Measurements from ENCODE around the gene PSEN1. TPM values are rescaled to one million over a fixed set of nuclear protein-coding genes. Genes with fewer than 3 reads are reported as not detected.
A peak's percentile ranks its signal among the peaks of the same experiment; 100 is the strongest.

The PSEN1 gene
- total RNA-seq, 1 experiment from 2014 or later, result 49.9 TPM

DNA sequence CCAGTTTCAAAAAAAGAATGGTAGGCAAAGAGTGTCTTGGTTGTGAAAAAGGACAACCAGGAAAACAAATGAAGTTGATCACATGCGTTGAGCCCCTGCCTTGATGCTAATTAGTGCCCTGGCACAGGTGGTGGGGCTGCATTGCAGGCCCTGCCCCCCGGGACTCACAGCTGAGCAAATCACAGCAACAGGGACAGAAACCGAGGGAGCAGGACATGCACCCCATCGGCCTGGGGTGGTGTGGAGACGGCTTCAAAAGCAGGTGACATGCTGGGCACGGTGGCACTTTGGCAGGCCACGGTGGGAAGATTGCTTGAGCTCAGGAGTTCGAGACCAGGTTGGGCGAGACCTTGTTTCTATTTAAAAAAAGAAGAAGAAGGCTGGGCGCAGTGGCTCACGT, 99.8 kb downstream of the PSEN1 start:
- no peak overlapping the region for H2AK5ac ChIP-seq (ENCODE audit: insufficient read length, low read length)
- no peak overlapping the region for H2BK120ac ChIP-seq (ENCODE audit: low read depth, low read length, poor library complexity, severe bottlenecking)
- H2BK5ac ChIP-seq (ENCODE audit: insufficient read length, low read length), result no peak overlapping the region
- Mint-ChIP-seq H3K9me3 (no peaks in the 10 kb centered on the region; a peak in 1 of 5 replicates), H3K36me3 (ENCODE audit: insufficient read depth in 1 of 3, low read depth in 3 of 3) (peaks cover 0 to 3% (median 0%) of the 10 kb centered on the region in 3 experiments; a peak in 1 of 7 replicates), H3K27me3 (ENCODE audit: low read depth) (peaks cover 65% of the 10 kb centered on the region), H3K4me3 (peak overlapping the region; percentile 57 to 85), H3K4me1 (peaks cover 62 to 71% of the 10 kb centered on the region in 2 experiments), H3K27ac (peak overlapping the region in 1 of 3 experiments; percentile 29; a peak in 4 of 7 replicates)
- H3K56ac ChIP-seq (ENCODE audit: insufficient read length, low read depth, low read length), result no peak overlapping the region
- peak overlapping the region; percentile 50 for H3K4me2 ChIP-seq (ENCODE audit: insufficient read depth, insufficient read length, low read length)
- H3K79me1 ChIP-seq (ENCODE audit: insufficient read depth, low read depth, low read length, poor library complexity, severe bottlenecking), result no peaks in the 10 kb centered on the region
- peaks cover 22% of the 10 kb centered on the region for H3K27me3 ChIP-seq (ENCODE audit: insufficient read depth, low read length)
- H3K23ac ChIP-seq (ENCODE audit: insufficient read length, low read depth, low read length), result no peak overlapping the region
- no peak overlapping the region for H4K8ac ChIP-seq (replicated peaks; ENCODE audit: insufficient read length, low read depth, low read length)
- 0 out of 2 replicates have a peak overlapping the region, but pooled peaks have one; percentile 5 for H3K14ac ChIP-seq (ENCODE audit: insufficient read depth, low read length)
- no peak overlapping the region for H2BK20ac ChIP-seq (ENCODE audit: low read depth, low read length, poor library complexity, severe bottlenecking)
- TF ChIP-seq, protein P1, sequence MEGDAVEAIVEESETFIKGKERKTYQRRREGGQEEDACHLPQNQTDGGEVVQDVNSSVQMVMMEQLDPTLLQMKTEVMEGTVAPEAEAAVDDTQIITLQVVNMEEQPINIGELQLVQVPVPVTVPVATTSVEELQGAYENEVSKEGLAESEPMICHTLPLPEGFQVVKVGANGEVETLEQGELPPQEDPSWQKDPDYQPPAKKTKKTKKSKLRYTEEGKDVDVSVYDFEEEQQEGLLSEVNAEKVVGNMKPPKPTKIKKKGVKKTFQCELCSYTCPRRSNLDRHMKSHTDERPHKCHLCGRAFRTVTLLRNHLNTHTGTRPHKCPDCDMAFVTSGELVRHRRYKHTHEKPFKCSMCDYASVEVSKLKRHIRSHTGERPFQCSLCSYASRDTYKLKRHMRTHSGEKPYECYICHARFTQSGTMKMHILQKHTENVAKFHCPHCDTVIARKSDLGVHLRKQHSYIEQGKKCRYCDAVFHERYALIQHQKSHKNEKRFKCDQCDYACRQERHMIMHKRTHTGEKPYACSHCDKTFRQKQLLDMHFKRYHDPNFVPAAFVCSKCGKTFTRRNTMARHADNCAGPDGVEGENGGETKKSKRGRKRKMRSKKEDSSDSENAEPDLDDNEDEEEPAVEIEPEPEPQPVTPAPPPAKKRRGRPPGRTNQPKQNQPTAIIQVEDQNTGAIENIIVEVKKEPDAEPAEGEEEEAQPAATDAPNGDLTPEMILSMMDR (conservative IDR thresholded peaks at IDR 0.05), result no peak
- no peak overlapping the region for H3T11ph ChIP-seq (ENCODE audit: low read length)
- H3K4me1 ChIP-seq (ENCODE audit: insufficient read depth, low read length), result peaks cover 7% of the 10 kb centered on the region; the same call in 1 of the 2 replicates
- no peak for DNase-seq
- no peaks in the 10 kb centered on the region for H3K9me3 ChIP-seq (ENCODE audit: control insufficient read depth, low read depth, low read length)
- H2AFZ ChIP-seq (ENCODE audit: low read length), result no peak overlapping the region
- no peaks in the 10 kb centered on the region for H4K20me1 ChIP-seq (ENCODE audit: control insufficient read depth, insufficient read depth, insufficient read length)
- H3K23me2 ChIP-seq (ENCODE audit: insufficient read length, low read depth, low read length, poor library complexity, severe bottlenecking), result peaks cover 16% of the 10 kb centered on the region
- WGBS (ENCODE audit: extremely low coverage, insufficient read length, low lambda C conversion rate), result no CpG with 5 or more reads among the region's 11 CpGs
- peak overlapping the region; percentile 6 for H2BK12ac ChIP-seq (ENCODE audit: insufficient read length, low read depth, low read length)
- no peak overlapping the region for H4K91ac ChIP-seq (ENCODE audit: insufficient read length, low read depth, low read length)
- H3K4ac ChIP-seq (ENCODE audit: low read depth, low read length), result no peak overlapping the region
- no peak overlapping the region for H3K9ac ChIP-seq (ENCODE audit: extremely low read depth, insufficient read length, low read length)
- no peaks in the 10 kb centered on the region for H3K79me2 ChIP-seq (ENCODE audit: insufficient read depth, low read length)
- H3K27ac ChIP-seq (ENCODE audit: insufficient read length, low read depth, low read length), result no peak overlapping the region
- H4K5ac ChIP-seq (ENCODE audit: insufficient read length, low read depth, low read length), result no peak overlapping the region
- H2BK15ac ChIP-seq (ENCODE audit: low read depth, low read length), result no peak overlapping the region
- H3K18ac ChIP-seq (ENCODE audit: insufficient read length, low read depth, low read length), result no peak overlapping the region
